IMR-90 (cell line): ENCODE results near the gene PSMB11. TPM values are rescaled to one million over a fixed set of nuclear protein-coding genes. Genes with fewer than 3 reads are reported as not detected.
A peak's percentile ranks its signal among the peaks of the same experiment; 100 is the strongest.

Experiments used
- ATAC-seq: fragments of 200-7000 bp; cut with Tn5 transposase; 2 replicates; pipeline ENCODE4 v1.9.1; 2020; ENCODE audit warnings: low read depth, mild to moderate bottlenecking, moderate library complexity
- BruUV-seq: library from RNA; stranded (reverse); fragments of 400-500 nt; replicated peaks from 2 replicates; lab custom pipeline; 2021; lab: Mats Ljungman, UMichigan
- CTCF ChIA-PET: fragments of 300-600 bp; formaldehyde crosslinking; extraction: SDS; loops from one replicate; lab custom pipeline; 2021; ENCODE audit warnings: antibody characterized with exemption; lab: Yijun Ruan, JAX
- POLR2A ChIA-PET: fragments of 300-600 bp; sonication (Branson Sonifier 250); formaldehyde crosslinking; loops from one replicate; lab custom pipeline; 2022; ENCODE audit warnings: antibody characterized with exemption; ENCODE audit not compliant: unreplicated experiment; lab: Charles Lee
- DNase-seq: peaks from one replicate; pipeline ENCODE4 v3.0.0; 2013
- H2AFZ ChIP-seq: replicated peaks from 2 replicates; pipeline ENCODE3; 2013; ENCODE audit warnings: low read length, mild to moderate bottlenecking; ENCODE audit not compliant: poor library complexity
- H2AK5ac ChIP-seq: 2 replicates; pipeline ENCODE4 v1.6.1; 2013; ENCODE audit warnings: low read depth, low read length, inconsistent platforms
- H2AK9ac ChIP-seq: replicated peaks from 2 replicates; pipeline ENCODE3; 2013; ENCODE audit warnings: mild to moderate bottlenecking, low read depth, low read length, moderate library complexity; ENCODE audit not compliant: poor library complexity
- H2BK120ac ChIP-seq: 2 replicates; pipeline ENCODE4 v1.6.1; 2013; ENCODE audit warnings: low read depth, low read length, inconsistent platforms
- H2BK15ac ChIP-seq: 3 replicates; pipeline ENCODE4 v1.6.1; 2013; ENCODE audit warnings: low read depth, low read length, inconsistent platforms
- H2BK20ac ChIP-seq: 2 replicates; pipeline ENCODE4 v1.6.1; 2013; ENCODE audit warnings: low read depth, mild to moderate bottlenecking, inconsistent platforms, low read length, moderate library complexity
- H2BK5ac ChIP-seq: 2 replicates; pipeline ENCODE4 v1.6.1; 2013; ENCODE audit warnings: mild to moderate bottlenecking, low read depth, low read length, inconsistent platforms; ENCODE audit not compliant: poor library complexity, severe bottlenecking
- H3K14ac ChIP-seq: replicated peaks from 2 replicates; pipeline ENCODE4 v1.6.1; 2013; ENCODE audit warnings: low read depth, low read length, inconsistent platforms
- H3K18ac ChIP-seq: 2 replicates; pipeline ENCODE4 v1.6.1; 2013; ENCODE audit warnings: low read depth, low read length, control low read depth
- H3K23ac ChIP-seq: 2 replicates; pipeline ENCODE4 v1.6.1; 2013; ENCODE audit warnings: low read depth, low read length, inconsistent platforms
- H3K27ac ChIP-seq: 2 replicates; pipeline ENCODE4 v1.5.1; 2013; ENCODE audit warnings: mild to moderate bottlenecking, control low read depth, low read length; ENCODE audit not compliant: insufficient read depth
- H3K27me3 ChIP-seq: 2 replicates; pipeline ENCODE4 v1.6.1; 2013; ENCODE audit warnings: low read length; ENCODE audit not compliant: control insufficient read depth, insufficient read depth
- H3K36me3 ChIP-seq: 2 replicates; pipeline ENCODE4 v1.6.1; 2013; ENCODE audit warnings: low read length, mixed read lengths; ENCODE audit not compliant: control insufficient read depth, insufficient read depth
- H3K4ac ChIP-seq: 2 replicates; pipeline ENCODE4 v1.6.1; 2013; ENCODE audit warnings: low read depth, low read length, inconsistent platforms
- H3K4me1 ChIP-seq: 2 replicates; pipeline ENCODE4 v1.6.1; 2013; ENCODE audit warnings: low read length, mixed read lengths; ENCODE audit not compliant: control insufficient read depth, insufficient read depth
- H3K4me2 ChIP-seq: 2 replicates; pipeline ENCODE4 v1.6.1; 2013; ENCODE audit warnings: low read depth, mild to moderate bottlenecking, control low read depth, low read length, moderate library complexity
- H3K4me3 ChIP-seq: 2 replicates; pipeline ENCODE4 v1.5.1; 2013; ENCODE audit warnings: low read depth, mild to moderate bottlenecking, control low read depth, low read length, moderate library complexity; ENCODE audit not compliant: insufficient read depth
- H3K56ac ChIP-seq: 2 replicates; pipeline ENCODE4 v1.6.1; 2013; ENCODE audit warnings: low read length, inconsistent platforms; ENCODE audit not compliant: insufficient read depth; ENCODE audit errors: extremely low read depth
- H3K79me1 ChIP-seq, 2 experiments: 2 replicates each; pipeline ENCODE4 v1.6.1; 2013; ENCODE audit warnings: low read length in 2 of 2, inconsistent platforms in 1 of 2, low read depth in 1 of 2
- H3K9ac ChIP-seq: 2 replicates; pipeline ENCODE4 v1.6.1; 2013; ENCODE audit warnings: low read depth, low read length, control low read depth
- H3K9me1 ChIP-seq: 2 replicates; pipeline ENCODE4 v1.6.1; 2013; ENCODE audit warnings: low read length, inconsistent platforms; ENCODE audit not compliant: insufficient read depth
- H3K9me3 ChIP-seq: 2 replicates; pipeline ENCODE4 v1.6.1; 2013; ENCODE audit warnings: low read length; ENCODE audit not compliant: control insufficient read depth, insufficient read depth
- H4K20me1 ChIP-seq: 2 replicates; pipeline ENCODE4 v1.6.1; 2013; ENCODE audit warnings: low read length, inconsistent platforms; ENCODE audit not compliant: insufficient read depth
- H4K5ac ChIP-seq: 2 replicates; pipeline ENCODE4 v1.6.1; 2013; ENCODE audit warnings: mild to moderate bottlenecking, low read depth, low read length, control low read depth
- H4K8ac ChIP-seq, 2 experiments: 2 replicates each; pipeline ENCODE4 v1.6.1; 2013; ENCODE audit warnings: low read depth in 2 of 2, low read length in 2 of 2, control low read depth in 1 of 2, inconsistent platforms in 1 of 2
- H4K91ac ChIP-seq: 2 replicates; pipeline ENCODE4 v1.6.1; 2013; ENCODE audit warnings: low read depth, low read length, inconsistent platforms; ENCODE audit not compliant: insufficient read depth
- BHLHE40 ChIP-seq: fragments of 150-350 bp; IDR thresholded peaks from 2 replicates; pipeline ENCODE4 v1.6.1; 2016; ENCODE audit warnings: mild to moderate bottlenecking, low read depth, low read length
- CEBPB ChIP-seq: IDR thresholded peaks from 2 replicates; pipeline ENCODE4 v1.6.1; 2012; ENCODE audit warnings: low read depth, low read length, improper control_type of control experiment
- CHD1 ChIP-seq: IDR thresholded peaks from 2 replicates; pipeline ENCODE4 v1.6.1; 2012; ENCODE audit warnings: low read depth, low read length, improper control_type of control experiment
- CTCF ChIP-seq: conservative IDR thresholded peaks from 2 replicates; pipeline ENCODE4 v1.5.1; 2012; ENCODE audit warnings: mild to moderate bottlenecking, low read depth, low read length, improper control_type of control experiment
- ELK1 ChIP-seq: fragments of 150-350 bp; IDR thresholded peaks from 2 replicates; pipeline ENCODE4 v1.6.1; 2016; ENCODE audit warnings: low read depth, mild to moderate bottlenecking, low read length, moderate library complexity, borderline replicate concordance
- MAFK ChIP-seq: IDR thresholded peaks from 2 replicates; pipeline ENCODE4 v1.6.1; 2012; ENCODE audit warnings: low read depth, low read length, improper control_type of control experiment
- MAZ ChIP-seq: IDR thresholded peaks from 2 replicates; pipeline ENCODE4 v1.6.1; 2012; ENCODE audit warnings: low read depth, mild to moderate bottlenecking, low read length, improper control_type of control experiment, moderate library complexity, borderline replicate concordance
- MXI1 ChIP-seq: IDR thresholded peaks from 2 replicates; pipeline ENCODE4 v1.6.1; 2012; ENCODE audit warnings: low read depth, mild to moderate bottlenecking, low read length, moderate library complexity, borderline replicate concordance
- NFE2L2 ChIP-seq: fragments of 150-350 bp; IDR thresholded peaks from 2 replicates; pipeline ENCODE4 v1.6.1; 2016; ENCODE audit warnings: low read depth, mild to moderate bottlenecking, low read length
- POLR2A ChIP-seq: IDR thresholded peaks from 2 replicates; pipeline ENCODE4 v1.6.1; 2012; ENCODE audit warnings: mild to moderate bottlenecking, low read depth, low read length
- RCOR1 ChIP-seq: IDR thresholded peaks from 2 replicates; pipeline ENCODE4 v1.6.1; 2012; ENCODE audit warnings: mild to moderate bottlenecking, low read length, improper control_type of control experiment; ENCODE audit not compliant: insufficient replicate concordance
- RFX5 ChIP-seq: IDR thresholded peaks from 2 replicates; pipeline ENCODE4 v1.8.0; 2012; ENCODE audit warnings: low read depth, mild to moderate bottlenecking, low read length, moderate library complexity
- SMC3 ChIP-seq: fragments of 150-350 bp; IDR thresholded peaks from 2 replicates; pipeline ENCODE4 v1.6.1; 2016; ENCODE audit warnings: low read depth, mild to moderate bottlenecking, antibody characterized with exemption, low read length, moderate library complexity
- USF2 ChIP-seq: fragments of 150-350 bp; IDR thresholded peaks from 2 replicates; pipeline ENCODE4 v1.6.1; 2017; ENCODE audit warnings: mild to moderate bottlenecking, antibody characterized with exemption, low read length, low read depth
- WGBS, 2 experiments: methylation state at CpG; one replicate each; pipeline versions ENCODE4 v1.1.5 to v1.1.7; 2013; ENCODE audit warnings: missing lambda C conversion rate in 2 of 2; ENCODE audit not compliant: insufficient read length in 1 of 2; ENCODE audit errors: extremely low coverage in 2 of 2; 5-methylcytosine and 5-hydroxymethylcytosine counted together
- dilution Hi-C: fragments of 300-500 bp; cut with HindIII; formaldehyde crosslinking; loops from one replicate; pipeline ENCODE4 v1.14.3; 2018; ENCODE audit warnings: low sequenced_read_pairs; ENCODE audit not compliant: unreplicated experiment
- in situ Hi-C: fragments of 300-500 bp; cut with MboI; formaldehyde crosslinking; loops from 3 replicates; pipeline ENCODE4 v1.14.3; 2019; ENCODE audit warnings: low sequenced_read_pairs, inconsistent platforms, mixed read lengths
- intact Hi-C: fragments of 100-400 bp; cut with micrococcal nuclease; formaldehyde crosslinking; loops from 2 replicates; pipeline ENCODE4 v1.10.0; 2022
- polyA plus RNA-seq, 3 experiments: library from polyadenylated mRNA; depleted of rRNA; stranded (reverse); fragments of >200 nt; gene quantifications; 2 replicates each; pipeline ENCODE4 v1.2.3, GENCODE V29; 2012; ENCODE audit warnings: low replicate concordance in 1 of 3
- total RNA-seq: library from RNA; depleted of rRNA; stranded (reverse); fragments of >200 nt; gene quantifications from 2 replicates; pipeline ENCODE4 v1.2.3, GENCODE V29; 2012

Gene PSMB11
- total and polyA plus RNA-seq, 2 of the 4 experiments (the other 2 are of a cell fraction) = not detected

GRCh38 chr14:23066368-23066767, 24.4 kb downstream of the PSMB11 start:
- H3K27me3 ChIP-seq = no peaks in the 10 kb centered on the region
- no peak overlapping the region for H2BK20ac ChIP-seq
- no peak overlapping the region for H2BK120ac ChIP-seq
- H2BK15ac ChIP-seq = no peak overlapping the region
- no TSS peak for BruUV-seq
- no peak overlapping the region for H4K91ac ChIP-seq
- H3K79me1 ChIP-seq = peaks cover 25 to 86% of the 10 kb centered on the region in 2 experiments
- no peak overlapping the region for H3K23ac ChIP-seq
- peaks cover 8% of the 10 kb centered on the region; the same call in 1 of the 2 replicates for H3K9me1 ChIP-seq
- H3K4ac ChIP-seq = no peak overlapping the region
- peaks cover 60% of the 10 kb centered on the region for H3K36me3 ChIP-seq
- no peak overlapping the region for H3K4me3 ChIP-seq
- no peak overlapping the region for H3K4me2 ChIP-seq
- no peak overlapping the region for H2AK5ac ChIP-seq
- H4K20me1 ChIP-seq = peaks cover 54% of the 10 kb centered on the region
- H2BK5ac ChIP-seq = no peak overlapping the region
- WGBS, 2 experiments = no CpG with 5 or more reads among the region's 3 CpGs
- in situ Hi-C loops = loop anchor here (5.0 to 10.0 kb wide), 2 partner anchors 36 to 512 kb away; partner anchors contain the start of gene CIROP
- intact Hi-C loops = no loop called here
- no peak overlapping the region for H2AK9ac ChIP-seq
- peaks cover 15% of the 10 kb centered on the region for H3K4me1 ChIP-seq
- H3K56ac ChIP-seq = no peak overlapping the region
- no peak overlapping the region for H3K18ac ChIP-seq
- 0 out of 2 replicates have a peak overlapping the region, but pooled peaks have one; percentile 18 for H3K27ac ChIP-seq
- CTCF ChIA-PET = no interaction called here
- ATAC-seq (no peak), DNase-seq (no peak)
- TF ChIP-seq SMC3 (no peak), BHLHE40 (no peak), CHD1 (no peak), CEBPB (no peak), MAZ (no peak), MXI1 (no peak), RFX5 (no peak), POLR2A (no peak), ELK1 (no peak), NFE2L2 (no peak), MAFK (no peak), USF2 (no peak), RCOR1 (no peak), CTCF (no peak)
- H3K9me3 ChIP-seq = no peaks in the 10 kb centered on the region
- no peak overlapping the region for H4K8ac ChIP-seq
- H4K5ac ChIP-seq = no peak overlapping the region
- no peak overlapping the region for H3K9ac ChIP-seq
- POLR2A ChIA-PET = no interaction called here
- no peak overlapping the region for H3K14ac ChIP-seq
- H2AFZ ChIP-seq = no peak overlapping the region
- dilution Hi-C loops = no loop called here
